ENCODE results near the gene PTPRA. TPM values are rescaled to one million over a fixed set of nuclear protein-coding genes. Genes with fewer than 3 reads are reported as not detected.

Gene PTPRA
- total and polyA plus RNA-seq, 2 of the 13 experiments (the other 11 are each of a cell fraction or from before 2014, with no cell fraction given), result 47.2 to 127 TPM

GRCh38 chr20:3003416-3003815 is 130.1 kb downstream of the PTPRA start (continued):
- peak; percentile 69 for TF ChIP-seq ARID5B (CRISPR knock-in tag; IDR thresholded peaks at IDR 0.05)
- TF ChIP-seq MEIS1 (CRISPR knock-in tag; IDR thresholded peaks at IDR 0.05; ENCODE audit: borderline replicate concordance), result no peak
- TF ChIP-seq NFE2L1 (CRISPR knock-in tag; IDR thresholded peaks at IDR 0.05; ENCODE audit: borderline replicate concordance), result no peak
- no peak for TF ChIP-seq DR1 (CRISPR knock-in tag; IDR thresholded peaks at IDR 0.05)
- no peak for TF ChIP-seq SP4 (CRISPR knock-in tag; IDR thresholded peaks at IDR 0.05)
- TF ChIP-seq SP5 (CRISPR knock-in tag; IDR thresholded peaks at IDR 0.05; ENCODE audit: borderline replicate concordance, low read depth), result peak; percentile 76
- TF ChIP-seq ZSCAN31 (CRISPR knock-in tag; IDR thresholded peaks at IDR 0.05; ENCODE audit: low read depth), result no peak
- peak; percentile 34; the same call in 1 of the 2 replicates for TF ChIP-seq GATAD2A (CRISPR knock-in tag; IDR thresholded peaks at IDR 0.05)
- peak; percentile 42; the same call in 1 of the 2 replicates for TF ChIP-seq NR2F6 (IDR thresholded peaks at IDR 0.05)
- peak; percentile 52; the same call in 1 of the 2 replicates for TF ChIP-seq NR2F6 (CRISPR knock-in tag; IDR thresholded peaks at IDR 0.05)
- TF ChIP-seq AKNA (CRISPR knock-in tag; IDR thresholded peaks at IDR 0.05; ENCODE audit: borderline replicate concordance), result no peak
- TF ChIP-seq IKZF5 (CRISPR knock-in tag; IDR thresholded peaks at IDR 0.05), result 0 out of 2 replicates have a peak, but pooled peaks have one; percentile 28
- no peak for TF ChIP-seq HCFC1 (IDR thresholded peaks at IDR 0.05; ENCODE audit: low read depth, low read length)
- TF ChIP-seq ZNF333 (CRISPR knock-in tag; IDR thresholded peaks at IDR 0.05; ENCODE audit: borderline replicate concordance), result no peak
- TF ChIP-seq HNF4A (CRISPR knock-in tag; IDR thresholded peaks at IDR 0.05), result peak; percentile 49
- peak; percentile 48 for TF ChIP-seq FOXA3 (CRISPR knock-in tag; IDR thresholded peaks at IDR 0.05)
- TF ChIP-seq LRRFIP1 (CRISPR knock-in tag; conservative IDR thresholded peaks at IDR 0.05), result no peak
- no peak for TF ChIP-seq CAMTA2 (CRISPR knock-in tag; IDR thresholded peaks at IDR 0.05; ENCODE audit: borderline replicate concordance)
